AG10803 (cell line): ENCODE measurements around the gene PLA2R1.
"Not testable (repeated sequence)": the region's sequence is repeated elsewhere in the genome, so short reads cannot be mapped to it uniquely, and the experiment has no call there.

Source experiments
- DNase-seq: peaks from one replicate; pipeline ENCODE4 v3.0.0; 2010; ENCODE audit warnings: low read depth
- H3K4me3 ChIP-seq: 2 replicates; pipeline ENCODE4 v1.5.1; 2011; ENCODE audit warnings: mild to moderate bottlenecking, low read length, control low read depth
- CTCF ChIP-seq: conservative IDR thresholded peaks from 2 replicates; pipeline ENCODE4 v1.5.1; 2011; ENCODE audit warnings: mild to moderate bottlenecking, low read length, control low read depth, inconsistent platforms

PLA2R1 gene

GRCh38 chr2:159971365-159972152, 90.9 kb downstream of the PLA2R1 start:
- DNase-seq: no peak
- TF ChIP-seq CTCF: no peak

DNA sequence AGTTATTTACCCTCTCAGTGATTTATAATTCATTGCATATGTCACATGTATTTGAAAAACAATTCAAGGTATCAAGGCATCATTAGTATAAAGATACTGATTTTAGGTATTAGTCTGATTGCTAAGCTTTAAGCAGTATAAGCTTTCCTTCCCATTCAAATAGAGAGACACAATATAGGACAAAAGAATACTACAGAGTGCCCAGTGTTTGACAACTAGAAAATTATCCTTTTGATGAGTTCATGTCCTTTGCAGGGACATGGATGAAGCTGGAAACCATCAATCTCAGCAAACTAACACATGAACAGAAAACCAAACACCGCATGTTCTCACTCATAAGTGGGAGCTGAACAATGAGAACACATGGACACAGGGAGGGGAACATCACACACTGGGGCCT, 91.9 kb downstream of the PLA2R1 start:
- H3K4me3 ChIP-seq, DNase-seq: not testable (repeated sequence)

More at GRCh38 chr2:159971365-159972152, 90.9 kb downstream of the PLA2R1 start:
- no peak overlapping the region for H3K4me3 ChIP-seq

DNA sequence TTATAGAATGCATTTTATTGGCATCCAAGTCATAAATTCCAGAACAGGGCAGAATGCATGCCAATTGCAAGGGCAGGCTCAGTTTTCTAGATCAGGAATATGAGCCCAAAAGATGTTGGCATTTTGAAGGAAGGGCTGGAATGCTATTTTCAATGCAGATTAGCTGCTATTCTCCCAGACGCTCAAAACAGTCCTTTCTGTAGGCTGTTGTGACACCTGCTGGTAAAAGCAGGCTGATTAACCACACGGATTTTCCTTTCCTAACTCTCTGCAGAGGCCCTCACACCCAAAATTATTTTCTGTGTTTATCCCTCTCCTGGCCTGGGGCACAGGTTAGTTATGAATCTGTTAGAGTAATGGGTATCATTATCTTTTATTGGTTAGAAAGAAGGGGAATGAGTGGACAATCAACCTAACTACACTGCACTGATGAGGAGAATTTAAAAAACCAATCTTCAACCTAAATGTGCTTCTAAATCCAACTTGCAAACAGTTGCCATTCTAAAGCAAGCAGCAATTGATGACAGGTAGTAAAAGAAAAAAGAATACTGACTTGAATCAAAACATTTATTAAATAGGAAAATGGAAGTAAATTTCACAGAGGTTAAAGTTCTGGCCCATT, 94.0 kb downstream of the PLA2R1 start:
- peak; percentile 63 for TF ChIP-seq CTCF
- H3K4me3 ChIP-seq: no peak overlapping the region
- peak; percentile 39 for DNase-seq

DNA sequence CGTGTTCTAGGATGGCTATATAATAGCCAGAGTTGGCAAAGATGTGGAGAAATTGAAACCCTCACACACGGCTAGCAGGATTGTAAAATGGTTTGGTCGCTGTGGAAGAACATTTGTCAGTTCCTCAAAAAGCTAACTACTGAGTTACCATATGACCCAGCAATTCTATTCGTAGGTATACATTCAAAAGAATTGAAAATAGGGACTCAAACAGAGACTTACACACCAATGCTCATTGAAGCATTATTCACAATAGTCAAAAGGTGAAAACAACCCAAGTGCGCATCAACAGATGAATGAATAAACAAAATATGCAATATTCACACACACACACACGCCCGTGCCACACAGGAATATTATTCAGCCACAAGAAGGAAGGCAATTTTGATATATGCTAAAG, 98.7 kb downstream of the PLA2R1 start:
- DNase-seq: no peak
- H3K4me3 ChIP-seq: no peak overlapping the region
- no peak for TF ChIP-seq CTCF

DNA sequence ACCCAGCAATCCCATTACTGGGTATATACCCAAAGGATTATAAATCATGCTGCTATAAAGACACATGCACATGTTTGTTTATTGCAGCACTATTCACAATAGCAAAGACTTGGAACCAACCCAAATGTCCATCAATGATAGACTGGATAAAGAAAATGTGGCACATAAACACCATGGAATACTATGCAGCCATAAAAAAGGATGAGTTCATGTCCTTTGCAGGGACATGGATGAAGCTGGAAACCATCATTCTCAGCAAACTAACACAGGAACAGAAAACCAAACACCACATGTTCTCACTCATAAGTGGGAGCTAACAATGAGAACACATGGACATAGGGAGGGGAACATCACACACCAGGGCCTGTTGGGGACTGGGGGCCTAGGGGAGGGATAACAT, 99.9 kb downstream of the PLA2R1 start:
- DNase-seq, H3K4me3 ChIP-seq: not testable (repeated sequence)

DNA sequence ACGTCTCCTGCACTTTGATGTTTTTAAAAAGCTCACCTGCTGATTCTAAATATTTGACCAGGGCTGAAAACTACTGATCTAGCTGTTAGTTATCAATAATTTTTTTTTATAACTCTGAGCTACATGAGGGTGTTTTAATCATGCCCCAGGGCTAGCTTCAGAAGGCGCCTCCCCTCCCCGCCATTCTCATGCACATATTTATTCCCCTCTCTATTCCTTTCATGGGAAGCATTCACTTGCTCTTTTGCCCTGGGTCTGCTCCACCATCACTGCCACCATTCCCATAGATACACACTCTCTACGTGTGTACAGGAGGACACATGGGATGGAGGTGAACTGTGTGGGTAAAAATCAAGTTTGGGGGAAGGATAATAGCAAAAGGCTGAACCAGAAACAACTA, 101.0 kb downstream of the PLA2R1 start:
- H3K4me3 ChIP-seq: no peak overlapping the region
- TF ChIP-seq CTCF: no peak
- no peak for DNase-seq

DNA sequence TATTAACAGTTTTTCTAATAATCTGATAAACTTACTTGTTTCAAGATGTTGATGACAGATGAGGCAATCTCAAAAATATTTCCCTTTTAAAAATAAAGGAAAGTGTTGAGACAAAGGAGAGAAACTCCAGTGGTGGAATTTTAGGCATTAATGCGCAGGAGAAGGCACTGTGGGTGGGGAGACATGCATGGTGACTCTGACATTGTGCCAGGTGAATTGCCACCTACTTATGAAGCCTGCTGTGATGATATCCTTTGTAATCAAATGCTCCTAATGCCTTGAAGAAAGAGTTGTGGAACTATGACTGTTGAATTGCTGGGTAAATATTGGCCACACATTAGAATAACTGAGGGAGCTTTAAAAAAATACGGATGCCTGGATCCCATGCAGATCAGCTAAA, 101.4 kb downstream of the PLA2R1 start:
- peak; percentile 18 for DNase-seq
- TF ChIP-seq CTCF: no peak
- no peak overlapping the region for H3K4me3 ChIP-seq

- DNase-seq: peak; percentile 79
- TF ChIP-seq CTCF: no peak
These were observed 102.0 kb downstream of the PLA2R1 start for GRCh38 chr2:159960414-159960813.

More at GRCh38 chr2:159960414-159960813, 102.0 kb downstream of the PLA2R1 start:
- H3K4me3 ChIP-seq: no peak overlapping the region
